HG03139 (cell line): ENCODE data around the gene SAP30L.
A peak's percentile ranks its signal among the peaks of the same experiment; 100 is the strongest.

ENCODE experiments used
- ATAC-seq: cut with Tn5 transposase; IDR thresholded peaks from one replicate; pipeline ENCODE4 v1.9.1; 2021; ENCODE audit not compliant: unreplicated experiment

The SAP30L gene

GRCh38 chr5:154445422-154446194 lies at the start of gene SAP30L:
SAP30L (plus strand) TSS chr5:154445997; CDS start chr5:154446605, 608 bp downstream.
- ATAC-seq = peak; percentile 86

GRCh38 chr5:154396128-154396527 lies 49.7 kb upstream of the SAP30L start:
- ATAC-seq = no peak

- no peak for ATAC-seq
Observed at GRCh38 chr5:154397652-154398406, 48.0 kb upstream of the SAP30L start.

GRCh38 chr5:154400678-154401077 lies 45.1 kb upstream of the SAP30L start:
- ATAC-seq = no peak

GRCh38 chr5:154401355-154401754 lies 44.4 kb upstream of the SAP30L start:
- ATAC-seq = no peak

GRCh38 chr5:154401931-154402330 lies 43.9 kb upstream of the SAP30L start:
- no peak for ATAC-seq

GRCh38 chr5:154402611-154403010 lies 43.2 kb upstream of the SAP30L start:
- ATAC-seq = no peak

- ATAC-seq = no peak
Observed at GRCh38 chr5:154403234-154403633, 42.6 kb upstream of the SAP30L start.

- no peak for ATAC-seq
Observed at GRCh38 chr5:154403776-154404387, 41.9 kb upstream of the SAP30L start.

- ATAC-seq = peak; percentile 98
Observed at GRCh38 chr5:154405078-154405792, 40.6 kb upstream of the SAP30L start.

GRCh38 chr5:154406231-154406630 lies 39.6 kb upstream of the SAP30L start:
- no peak for ATAC-seq

- ATAC-seq = no peak
Observed at GRCh38 chr5:154406826-154407225, 39.0 kb upstream of the SAP30L start.

- ATAC-seq = no peak
Observed at GRCh38 chr5:154408811-154409210, 37.0 kb upstream of the SAP30L start.

- no peak for ATAC-seq
Observed at GRCh38 chr5:154409230-154409840, 36.5 kb upstream of the SAP30L start.

GRCh38 chr5:154410008-154410407 lies 35.8 kb upstream of the SAP30L start:
- no peak for ATAC-seq

- ATAC-seq = no peak
Observed at GRCh38 chr5:154410786-154411185, 35.0 kb upstream of the SAP30L start.

GRCh38 chr5:154411338-154411737 lies 34.5 kb upstream of the SAP30L start:
- ATAC-seq = no peak

- ATAC-seq = no peak
Observed at GRCh38 chr5:154412316-154412715, 33.5 kb upstream of the SAP30L start.

GRCh38 chr5:154412925-154413324 lies 32.9 kb upstream of the SAP30L start:
- no peak for ATAC-seq

- ATAC-seq = no peak
Observed at GRCh38 chr5:154415114-154415513, 30.7 kb upstream of the SAP30L start.

GRCh38 chr5:154418344-154418820 lies 27.4 kb upstream of the SAP30L start:
- ATAC-seq = no peak
